GM23248 (cell line): ENCODE data around the gene COMP. TPM values are rescaled to one million over a fixed set of nuclear protein-coding genes. Genes with fewer than 3 reads are reported as not detected.

Source experiments
- DNase-seq: peaks from one replicate; pipeline ENCODE4 v3.0.0-alpha.2; 2015
- H2AFZ ChIP-seq: fragments of 200-600 bp; sonication (generic); 2 replicates; pipeline ENCODE4 v1.6.1; 2016; ENCODE audit warnings: antibody characterized with exemption
- H3F3A ChIP-seq: fragments of 200-600 bp; sonication (generic); 2 replicates; pipeline ENCODE4 v1.6.1; 2016; ENCODE audit warnings: mild to moderate bottlenecking, antibody characterized with exemption, mixed run types; ENCODE audit not compliant: insufficient read depth
- H3K27ac ChIP-seq: fragments of 200-600 bp; sonication (generic); 2 replicates; pipeline ENCODE4 v1.5.1; 2016; ENCODE audit warnings: mild to moderate bottlenecking
- H3K27me3 ChIP-seq: fragments of 200-600 bp; sonication (generic); replicated peaks from 2 replicates; pipeline ENCODE4 v1.6.1; 2016; ENCODE audit warnings: mild to moderate bottlenecking; ENCODE audit not compliant: insufficient read depth
- H3K36me3 ChIP-seq: fragments of 200-600 bp; sonication (generic); 2 replicates; pipeline ENCODE4 v1.6.1; 2016; ENCODE audit warnings: low read depth, mild to moderate bottlenecking
- H3K4me1 ChIP-seq: fragments of 200-600 bp; sonication (generic); 2 replicates; pipeline ENCODE4 v1.6.1; 2016; ENCODE audit warnings: mild to moderate bottlenecking; ENCODE audit not compliant: insufficient read depth
- H3K4me2 ChIP-seq: fragments of 200-600 bp; sonication (generic); one replicate; pipeline ENCODE4 v1.6.1; 2016; ENCODE audit warnings: mild to moderate bottlenecking; ENCODE audit not compliant: unreplicated experiment
- H3K4me3 ChIP-seq: fragments of 200-600 bp; sonication (generic); 2 replicates; pipeline ENCODE4 v1.5.1; 2016; ENCODE audit warnings: mild to moderate bottlenecking
- H3K79me2 ChIP-seq: fragments of 200-600 bp; sonication (generic); 2 replicates; pipeline ENCODE4 v1.6.1; 2016; ENCODE audit warnings: mild to moderate bottlenecking; ENCODE audit not compliant: insufficient read depth
- H3K9ac ChIP-seq: fragments of 200-600 bp; sonication (generic); 2 replicates; pipeline ENCODE4 v1.6.1; 2016; ENCODE audit warnings: mild to moderate bottlenecking
- H3K9me2 ChIP-seq: fragments of 200-600 bp; sonication (generic); 2 replicates; pipeline ENCODE4 v1.6.1; 2016; ENCODE audit warnings: mixed run types, mild to moderate bottlenecking, moderate library complexity; ENCODE audit not compliant: insufficient read depth
- H3K9me3 ChIP-seq: fragments of 200-600 bp; sonication (generic); one replicate; pipeline ENCODE4 v1.6.1; 2017; ENCODE audit warnings: low read depth
- H4K20me1 ChIP-seq: fragments of 200-600 bp; sonication (generic); 2 replicates; pipeline ENCODE4 v1.6.0; 2016; ENCODE audit not compliant: insufficient read depth
- EZH2 ChIP-seq: fragments of 200-600 bp; sonication (generic); IDR thresholded peaks from 2 replicates; pipeline ENCODE4 v1.6.1; 2018; ENCODE audit warnings: antibody characterized with exemption, mild to moderate bottlenecking; ENCODE audit not compliant: insufficient read depth, poor library complexity, severe bottlenecking
- EZH2phosphoT487 ChIP-seq: fragments of 200-600 bp; sonication (generic); IDR thresholded peaks from 2 replicates; pipeline ENCODE4 v1.6.1; 2018; ENCODE audit warnings: antibody characterized with exemption, moderate library complexity, mild to moderate bottlenecking, low read depth; ENCODE audit not compliant: insufficient read depth
- WGBS, 2 experiments: methylation state at CpG; one replicate each; pipeline ENCODE4 v1.1.6; 2015 to 2017; ENCODE audit warnings: low lambda C conversion rate in 2 of 2, low coverage in 1 of 2; ENCODE audit errors: missing lambda C conversion rate in 2 of 2; 5-methylcytosine and 5-hydroxymethylcytosine counted together
- in situ Hi-C: fragments of 300-500 bp; cut with MboI; formaldehyde crosslinking; loops from 2 replicates; pipeline ENCODE4 v1.15.0; 2020
- polyA plus RNA-seq: library from polyadenylated mRNA; unstranded; fragments of >200 nt; fragmentation: Nextera tagmentation; extraction: Ambion mirVana; gene quantifications from 2 replicates; pipeline ENCODE4 v1.2.1, GENCODE V29; 2016
- total RNA-seq: library from RNA; depleted of rRNA; stranded (reverse); fragments of >200 nt; shearing (Covaris generic); gene quantifications from 2 replicates; pipeline ENCODE4 v1.2.3, GENCODE V29; 2014; rRNA removed

The COMP gene
- total and polyA plus RNA-seq, 2 experiments from 2014 or later, result 93.8 to 252 TPM

GRCh38 chr19:18733196-18733647 is 57.9 kb downstream of the COMP start:
- WGBS, 2 experiments, result 63 to 72% methylated on average over 11 of the region's 11 CpGs
- no peaks in the 10 kb centered on the region for H3K9me2 ChIP-seq
- DNase-seq, result no peak
- in situ Hi-C loops, result no loop called here
- H3K79me2 ChIP-seq, result no peaks in the 10 kb centered on the region
- H3K27ac ChIP-seq, result no peak overlapping the region
- H3F3A ChIP-seq, result no peaks in the 10 kb centered on the region
- no peak overlapping the region for H3K4me3 ChIP-seq
- H3K9me3 ChIP-seq, result no peaks in the 10 kb centered on the region
- no peaks in the 10 kb centered on the region for H4K20me1 ChIP-seq
- TF ChIP-seq EZH2 (no peak), EZH2phosphoT487 (no peak)
- H3K4me2 ChIP-seq, result no peak overlapping the region
- H3K4me1 ChIP-seq, result no peaks in the 10 kb centered on the region
- H3K36me3 ChIP-seq, result no peaks in the 10 kb centered on the region
- H3K27me3 ChIP-seq, result no peaks in the 10 kb centered on the region
- no peak overlapping the region for H3K9ac ChIP-seq
- no peak overlapping the region for H2AFZ ChIP-seq

Other genes starting within 250 kb of the COMP start
- gene FKBP8, start 247.7 kb downstream of the COMP start, total RNA-seq, result 419 and 466 TPM in 2 replicates
- 195 and 208 TPM in 2 replicates for gene FKBP8, start 247.7 kb downstream of the COMP start, polyA plus RNA-seq
- gene KXD1, start 233.4 kb downstream of the COMP start, total RNA-seq, result 91.2 and 110 TPM in 2 replicates
- 129 and 135 TPM in 2 replicates for gene KXD1, start 233.4 kb downstream of the COMP start, polyA plus RNA-seq
- 647 and 755 TPM in 2 replicates for gene UBA52, start 219.4 kb downstream of the COMP start, total RNA-seq
- gene UBA52, start 219.4 kb downstream of the COMP start, polyA plus RNA-seq, result 708 and 711 TPM in 2 replicates
- 79.9 and 133 TPM in 2 replicates for gene REX1BD, start 202.5 kb downstream of the COMP start, total RNA-seq
- gene REX1BD, start 202.5 kb downstream of the COMP start, polyA plus RNA-seq, result 103 and 105 TPM in 2 replicates
- 40.0 and 59.2 TPM in 2 replicates for gene CRLF1, start 184.5 kb downstream of the COMP start, total RNA-seq
- 8.6 and 9.9 TPM in 2 replicates for gene CRLF1, start 184.5 kb downstream of the COMP start, polyA plus RNA-seq
- gene TMEM59L, start 178.4 kb downstream of the COMP start, total RNA-seq, result 0.13 and 0.97 TPM in 2 replicates
- gene TMEM59L, start 178.4 kb downstream of the COMP start, polyA plus RNA-seq, result 2.1 and 3.4 TPM in 2 replicates
- 5.7 and 6.4 TPM in 2 replicates for gene KLHL26, start 154.3 kb downstream of the COMP start, total RNA-seq
- gene KLHL26, start 154.3 kb downstream of the COMP start, polyA plus RNA-seq, result 2.8 and 2.9 TPM in 2 replicates
- gene CRTC1, start 107.6 kb downstream of the COMP start, total RNA-seq, result 1.2 and 1.4 TPM in 2 replicates
- gene CRTC1, start 107.6 kb downstream of the COMP start, polyA plus RNA-seq, result 4.0 and 5.1 TPM in 2 replicates
- 51.7 and 57.4 TPM in 2 replicates for gene UPF1, start 40.7 kb upstream of the COMP start, total RNA-seq
- 3.5 and 4.3 TPM in 2 replicates for gene UPF1, start 40.7 kb upstream of the COMP start, polyA plus RNA-seq
- 0.25 and 0.54 TPM in 2 replicates for gene CERS1, start 104.9 kb upstream of the COMP start, total RNA-seq
- 0.38 and 0.54 TPM in 2 replicates for gene CERS1, start 104.9 kb upstream of the COMP start, polyA plus RNA-seq
- gene COPE, start 128.1 kb upstream of the COMP start, total RNA-seq, result 347 and 359 TPM in 2 replicates
- gene COPE, start 128.1 kb upstream of the COMP start, polyA plus RNA-seq, result 322 and 330 TPM in 2 replicates
- 71.6 and 76.0 TPM in 2 replicates for gene DDX49, start 128.4 kb upstream of the COMP start, total RNA-seq
- 53.4 and 56.5 TPM in 2 replicates for gene DDX49, start 128.4 kb upstream of the COMP start, polyA plus RNA-seq
- gene HOMER3, start 149.9 kb upstream of the COMP start, total RNA-seq, result 107 and 134 TPM in 2 replicates
- gene HOMER3, start 149.9 kb upstream of the COMP start, polyA plus RNA-seq, result 64.6 and 65.1 TPM in 2 replicates
- gene SUGP2, start 242.2 kb upstream of the COMP start, total RNA-seq, result 27.6 and 29.7 TPM in 2 replicates
- gene SUGP2, start 242.2 kb upstream of the COMP start, polyA plus RNA-seq, result 26.7 and 28.8 TPM in 2 replicates
- gene ARMC6, start 242.3 kb upstream of the COMP start, total RNA-seq, result 43.1 and 45.0 TPM in 2 replicates
- 23.9 and 26.0 TPM in 2 replicates for gene ARMC6, start 242.3 kb upstream of the COMP start, polyA plus RNA-seq